MM.1S (cell line): ENCODE data around the gene ADCY5.
A peak's percentile ranks its signal among the peaks of the same experiment; 100 is the strongest.

Experiments used
- DNase-seq: peaks from one replicate; pipeline ENCODE4 v3.0.0-alpha.2; 2015
- H2AFZ ChIP-seq: fragments of 300-600 bp; sonication (generic); 2 replicates; pipeline ENCODE4 v1.6.0; 2016; ENCODE audit warnings: antibody characterized with exemption, low read length
- H3F3A ChIP-seq: fragments of 300-600 bp; sonication (generic); 2 replicates; pipeline ENCODE4 v1.6.1; 2016; ENCODE audit warnings: mild to moderate bottlenecking, antibody characterized with exemption, low read length, moderate library complexity, mixed read lengths; ENCODE audit not compliant: insufficient read depth
- H3K27ac ChIP-seq: fragments of 300-600 bp; sonication (generic); 2 replicates; pipeline ENCODE4 v1.5.1; 2016; ENCODE audit warnings: mild to moderate bottlenecking, low read length
- H3K27me3 ChIP-seq: fragments of 300-600 bp; sonication (generic); replicated peaks from 2 replicates; pipeline ENCODE4 v1.6.0; 2016; ENCODE audit warnings: low read length; ENCODE audit not compliant: insufficient read depth
- H3K36me3 ChIP-seq: fragments of 300-600 bp; sonication (generic); replicated peaks from 2 replicates; pipeline ENCODE4 v1.6.1; 2016; ENCODE audit warnings: mild to moderate bottlenecking, low read length, mixed read lengths; ENCODE audit not compliant: insufficient read depth
- H3K4me1 ChIP-seq: fragments of 300-600 bp; sonication (generic); 2 replicates; pipeline ENCODE4 v1.6.1; 2016; ENCODE audit warnings: low read length, mixed read lengths
- H3K4me2 ChIP-seq: fragments of 300-600 bp; sonication (generic); 2 replicates; pipeline ENCODE4 v1.6.0; 2016; ENCODE audit warnings: low read depth, low read length
- H3K4me3 ChIP-seq: fragments of 300-600 bp; sonication (generic); 2 replicates; pipeline ENCODE4 v1.5.1; 2016; ENCODE audit warnings: low read length, mixed read lengths
- H3K79me2 ChIP-seq: fragments of 300-600 bp; sonication (generic); 2 replicates; pipeline ENCODE4 v1.6.1; 2016; ENCODE audit warnings: mixed run types, low read length, mixed read lengths
- H3K9ac ChIP-seq: fragments of 300-600 bp; sonication (generic); 2 replicates; pipeline ENCODE4 v1.6.1; 2016; ENCODE audit warnings: low read length, mixed read lengths
- H3K9me2 ChIP-seq: fragments of 300-600 bp; sonication (generic); replicated peaks from 2 replicates; pipeline ENCODE4 v1.6.1; 2016; ENCODE audit warnings: mild to moderate bottlenecking, low read length, mixed read lengths; ENCODE audit not compliant: insufficient read depth
- H3K9me3 ChIP-seq: fragments of 300-600 bp; sonication (generic); replicated peaks from 2 replicates; pipeline ENCODE4 v1.6.1; 2016; ENCODE audit warnings: mild to moderate bottlenecking, low read length, mixed read lengths; ENCODE audit not compliant: insufficient read depth
- H4K20me1 ChIP-seq: fragments of 300-600 bp; sonication (generic); 2 replicates; pipeline ENCODE4 v1.6.1; 2016; ENCODE audit warnings: mild to moderate bottlenecking, low read length, moderate library complexity, mixed read lengths; ENCODE audit not compliant: insufficient read depth
- CTCF ChIP-seq: fragments of 300-600 bp; sonication (generic); IDR thresholded peaks from 2 replicates; pipeline ENCODE4 v1.5.1; 2016; ENCODE audit warnings: antibody characterized with exemption, low read length, mixed read lengths
- EZH2 ChIP-seq: fragments of 300-600 bp; sonication (generic); optimal IDR thresholded peaks from 2 replicates; pipeline ENCODE3; 2017; ENCODE audit warnings: low read depth, mild to moderate bottlenecking, antibody characterized with exemption, low read length, mixed read lengths
- EZH2phosphoT487 ChIP-seq: fragments of 300-600 bp; sonication (generic); IDR thresholded peaks from 2 replicates; pipeline ENCODE4 v1.6.1; 2018; ENCODE audit warnings: antibody characterized with exemption, low read length

Gene ADCY5

GRCh38 chr3:123261666-123262065 lies 187.2 kb downstream of the ADCY5 start:
- H3F3A ChIP-seq = peaks cover 12% of the 10 kb centered on the region
- peak overlapping the region; percentile 3; the same call in 1 of the 2 replicates for H3K9ac ChIP-seq
- H3K79me2 ChIP-seq = no peaks in the 10 kb centered on the region
- H3K4me1 ChIP-seq = peaks cover 21% of the 10 kb centered on the region
- peak overlapping the region; percentile 25; the same call in 1 of the 2 replicates for H3K4me2 ChIP-seq
- H3K27me3 ChIP-seq = no peaks in the 10 kb centered on the region
- TF ChIP-seq CTCF (no peak), EZH2 (no peak), EZH2phosphoT487 (no peak)
- H2AFZ ChIP-seq = no peak overlapping the region
- peak overlapping the region; percentile 65 for H3K27ac ChIP-seq
- H3K4me3 ChIP-seq = 0 out of 2 replicates have a peak overlapping the region, but pooled peaks have one; percentile 0
- H3K36me3 ChIP-seq = no peaks in the 10 kb centered on the region
- H4K20me1 ChIP-seq = no peaks in the 10 kb centered on the region
- no peaks in the 10 kb centered on the region for H3K9me2 ChIP-seq
- no peaks in the 10 kb centered on the region for H3K9me3 ChIP-seq
- DNase-seq = peak; percentile 78

DNA sequence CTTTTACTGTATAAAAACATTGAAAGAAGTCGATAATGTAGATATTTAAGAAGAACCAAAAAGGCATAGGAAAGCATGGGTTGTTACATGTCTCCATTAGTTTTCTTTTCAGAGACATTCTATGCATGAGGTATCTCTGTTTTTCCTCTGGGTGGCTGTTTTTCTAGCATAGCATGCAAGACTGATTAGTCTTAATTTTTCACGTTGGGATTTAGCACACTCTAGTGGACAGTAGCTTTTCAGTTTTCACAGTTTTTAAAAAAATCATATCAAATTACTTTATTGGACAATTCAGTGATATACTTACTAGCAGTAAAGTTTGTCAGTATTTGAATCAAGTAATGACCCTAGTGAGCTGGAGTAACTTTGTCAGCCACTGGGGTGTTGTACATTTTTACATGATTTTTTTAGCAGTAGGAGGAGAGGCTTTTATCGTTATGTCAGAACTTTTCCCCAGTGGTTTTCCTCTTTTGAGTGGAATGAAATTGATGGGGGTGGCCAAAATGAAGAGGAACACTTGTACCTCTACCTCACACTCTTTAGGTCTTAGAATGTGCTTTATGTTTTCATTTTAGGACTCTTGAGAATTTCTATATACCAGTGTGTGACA lies 190.0 kb downstream of the ADCY5 start:
- Histone ChIP-seq H3K4me2 (no peak overlapping the region), H3K27ac (no peak overlapping the region), H3K4me1 (peaks cover 21% of the 10 kb centered on the region), H4K20me1 (no peaks in the 10 kb centered on the region), H3K27me3 (no peaks in the 10 kb centered on the region), H3K36me3 (no peaks in the 10 kb centered on the region), H2AFZ (no peak overlapping the region), H3K9me3 (no peaks in the 10 kb centered on the region), H3K9ac (no peak overlapping the region), H3K9me2 (no peaks in the 10 kb centered on the region), H3K4me3 (no peak overlapping the region), H3F3A (peaks cover 16% of the 10 kb centered on the region), H3K79me2 (no peaks in the 10 kb centered on the region)
- peak; percentile 69 for DNase-seq
- TF ChIP-seq CTCF (peak; percentile 66), EZH2 (no peak)

GRCh38 chr3:123258359-123258758 lies 190.5 kb downstream of the ADCY5 start:
- TF ChIP-seq CTCF (no peak), EZH2 (no peak), EZH2phosphoT487 (no peak)
- Histone ChIP-seq H3K9me2 (no peaks in the 10 kb centered on the region), H3K9ac (no peak overlapping the region), H3F3A (peaks cover 16% of the 10 kb centered on the region), H3K27me3 (no peaks in the 10 kb centered on the region), H2AFZ (no peak overlapping the region), H3K79me2 (no peaks in the 10 kb centered on the region), H3K9me3 (no peaks in the 10 kb centered on the region), H3K27ac (no peak overlapping the region), H4K20me1 (no peaks in the 10 kb centered on the region), H3K4me3 (no peak overlapping the region), H3K4me1 (peaks cover 21% of the 10 kb centered on the region), H3K36me3 (no peaks in the 10 kb centered on the region), H3K4me2 (no peak overlapping the region)
- DNase-seq = no peak
